Keratinocyte (primary cell): ENCODE results near the gene SLIT3. TPM values are rescaled to one million over a fixed set of nuclear protein-coding genes. Genes with fewer than 3 reads are reported as not detected.

Experiments used
- DNase-seq: peaks from one replicate; pipeline ENCODE4 v3.0.0-alpha.2; 2011; ENCODE audit warnings: low read depth, missing footprints, low spot score
- FAIRE-seq: peaks from 2 replicates; lab custom pipeline; 2011; peaks lifted over from hg19 to GRCh38; lab: Jason Lieb, UNC
- H2AFZ ChIP-seq: 2 replicates; pipeline ENCODE4 v1.6.0; 2012; ENCODE audit warnings: low read length, control low read depth, inconsistent platforms; ENCODE audit not compliant: control insufficient read depth
- H3K27ac ChIP-seq: 2 replicates; pipeline ENCODE4 v1.5.1; 2011; ENCODE audit warnings: low read length; ENCODE audit not compliant: control insufficient read depth, insufficient read depth
- H3K27me3 ChIP-seq: 3 replicates; pipeline ENCODE4 v1.6.0; 2011; ENCODE audit warnings: low read length; ENCODE audit not compliant: control insufficient read depth, insufficient read depth; ENCODE audit errors: extremely low read depth
- H3K36me3 ChIP-seq, 2 experiments: 2 replicates in 1 of 2; 3 replicates in 1 of 2; pipeline ENCODE4 v1.5.1; 2011; ENCODE audit warnings: low read length in 2 of 2, mild to moderate bottlenecking in 1 of 2; ENCODE audit not compliant: control insufficient read depth in 2 of 2, insufficient read depth in 2 of 2; ENCODE audit errors: extremely low read depth in 1 of 2
- H3K4me1 ChIP-seq: 3 replicates; pipeline ENCODE4 v1.5.1; 2011; ENCODE audit warnings: low read length; ENCODE audit not compliant: control insufficient read depth, insufficient read depth; ENCODE audit errors: extremely low read depth
- H3K4me2 ChIP-seq: 3 replicates; pipeline ENCODE4 v1.6.0; 2011; ENCODE audit warnings: low read depth, low read length; ENCODE audit not compliant: control insufficient read depth, insufficient read depth; ENCODE audit errors: extremely low read depth
- H3K4me3 ChIP-seq, 3 experiments: fragments of 200-600 bp in 1 of 3; sonication (generic) in 1 of 3; 2 replicates in 2 of 3; 3 replicates in 1 of 3; pipeline ENCODE4 v1.5.1; 2011 to 2016; ENCODE audit warnings: low read length in 3 of 3, mild to moderate bottlenecking in 3 of 3, control low read depth in 2 of 3, inconsistent platforms in 1 of 3, low read depth in 1 of 3, mixed read lengths in 1 of 3, mixed run types in 1 of 3, moderate library complexity in 1 of 3; ENCODE audit not compliant: control insufficient read depth in 2 of 3, insufficient read depth in 2 of 3; ENCODE audit errors: extremely low read depth in 1 of 3
- H3K79me2 ChIP-seq: 2 replicates; pipeline ENCODE4 v1.6.0; 2012; ENCODE audit warnings: low read length; ENCODE audit not compliant: control insufficient read depth, insufficient read depth
- H3K9ac ChIP-seq: 3 replicates; pipeline ENCODE4 v1.6.0; 2011; ENCODE audit warnings: low read length; ENCODE audit not compliant: control insufficient read depth, insufficient read depth; ENCODE audit errors: extremely low read depth
- H3K9me1 ChIP-seq: 3 replicates; pipeline ENCODE4 v1.6.0; 2011; ENCODE audit warnings: low read length; ENCODE audit not compliant: control insufficient read depth, insufficient read depth; ENCODE audit errors: extremely low read depth
- H3K9me3 ChIP-seq: 2 replicates; pipeline ENCODE4 v1.5.1; 2012; ENCODE audit warnings: low read depth, low read length; ENCODE audit not compliant: control insufficient read depth
- H4K20me1 ChIP-seq: 3 replicates; pipeline ENCODE4 v1.6.0; 2011; ENCODE audit warnings: low read length; ENCODE audit not compliant: control insufficient read depth, insufficient read depth; ENCODE audit errors: extremely low read depth
- EZH2 ChIP-seq: IDR thresholded peaks from one replicate; pipeline ENCODE4 v1.6.1; 2012; ENCODE audit warnings: inconsistent platforms, mild to moderate bottlenecking, low read length, moderate library complexity
- dilution Hi-C: fragments of 300-500 bp; cut with MboI; formaldehyde crosslinking; loops from one replicate; pipeline ENCODE4 v1.7.0; 2020; ENCODE audit warnings: low sequenced_read_pairs; ENCODE audit not compliant: extremely low pct_ligation_motif_present
- polyA plus RNA-seq, 5 experiments: library from polyadenylated mRNA; depleted of rRNA in 3 of 5; stranded (reverse) in 3 of 5; stranded (forward) in 1 of 5; unstranded in 1 of 5; fragments of >200 nt; gene quantifications; 1 replicate in 1 of 5; 2 replicates in 3 of 5; 3 replicates in 1 of 5; pipeline versions ENCODE4 v1.2.1 to v1.2.3, GENCODE V29; 2011 to 2012; ENCODE audit warnings: missing spikeins in 2 of 5, low read depth in 1 of 5, low replicate concordance in 1 of 5
- TF ChIP-seq, protein P1 (sequence below), 3 experiments: IDR thresholded peaks in 1 of 3; conservative IDR thresholded peaks in 1 of 3; optimal IDR thresholded peaks in 1 of 3; 2 replicates in 2 of 3; 3 replicates in 1 of 3; pipeline versions ENCODE3 to v1.5.1; 2011; ENCODE audit warnings: low read length in 3 of 3, mild to moderate bottlenecking in 3 of 3, moderate library complexity in 2 of 3, control low read depth in 1 of 3, inconsistent platforms in 1 of 3; ENCODE audit not compliant: insufficient read depth in 2 of 3; ENCODE audit errors: extremely low read depth in 1 of 3

Gene SLIT3
- polyA plus RNA-seq, 1 donor (not counting 4 experiments of a cell fraction or from before 2014, with no cell fraction given) = 2.4 TPM

DNA sequence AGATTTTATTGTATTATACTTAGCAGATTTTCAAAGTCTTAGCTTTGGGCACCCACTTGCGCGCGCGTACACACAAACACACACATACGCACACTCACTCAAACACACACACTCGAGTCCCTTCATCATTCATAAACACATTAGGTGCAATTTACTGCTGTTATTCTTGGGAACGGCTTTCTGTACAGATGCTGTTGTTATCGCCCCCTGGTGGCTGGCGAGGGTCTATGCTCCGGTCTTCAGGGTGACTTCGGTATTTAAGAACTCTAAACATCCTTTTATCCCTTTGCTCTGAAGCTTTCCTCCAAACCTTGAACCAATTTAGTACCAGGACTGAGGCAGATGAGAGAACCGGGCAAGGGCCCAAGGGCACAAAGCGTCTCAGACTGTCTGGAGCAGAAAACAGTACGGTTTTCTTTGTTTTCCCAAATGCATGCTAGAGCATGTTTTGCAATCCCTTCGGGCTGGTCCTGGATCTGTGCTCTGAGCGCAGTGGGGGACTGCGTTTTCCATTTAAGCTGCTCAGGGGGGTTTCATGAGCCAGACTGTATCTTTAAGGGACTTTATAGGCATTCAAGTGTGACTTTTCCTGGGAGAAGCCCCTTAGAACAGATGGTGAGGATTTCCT lies 1.7 kb upstream of the SLIT3 start:
- Histone ChIP-seq H3K9me3 (no peaks in the 10 kb centered on the region), H3K4me2 (peak overlapping the region; percentile 50), H3K27me3 (peaks cover 7% of the 10 kb centered on the region)

DNA sequence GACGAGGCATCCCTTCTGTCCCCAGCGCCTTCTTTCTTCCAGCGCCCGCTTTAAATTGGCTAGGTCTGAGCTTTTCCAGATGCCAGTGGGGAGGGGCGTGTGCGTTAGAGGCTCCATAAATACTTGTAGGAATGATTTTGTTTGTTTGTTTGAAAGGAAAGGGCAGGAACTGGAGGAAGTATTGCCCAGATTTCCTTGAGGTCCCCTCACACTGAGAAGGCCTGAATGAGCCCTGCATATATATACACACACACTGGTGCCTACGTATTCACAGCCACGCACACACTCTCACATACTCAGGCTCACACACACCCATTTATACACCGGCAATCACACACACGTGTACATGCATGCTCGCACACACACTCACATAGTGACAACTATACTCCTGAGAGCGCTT lies 1.0 kb upstream of the SLIT3 start:
- Histone ChIP-seq H2AFZ (peak overlapping the region; percentile 40), H3K36me3 (no peaks in the 10 kb centered on the region), H3K4me2 (peak overlapping the region; percentile 50), H3K27ac (no peak overlapping the region), H3K9ac (no peak overlapping the region), H3K4me3 (no peak overlapping the region), H3K4me1 (peaks cover 21% of the 10 kb centered on the region), H3K9me3 (no peaks in the 10 kb centered on the region), H4K20me1 (no peaks in the 10 kb centered on the region), H3K9me1 (peaks cover 2% of the 10 kb centered on the region), H3K79me2 (no peaks in the 10 kb centered on the region), H3K27me3 (peaks cover 7% of the 10 kb centered on the region)
- dilution Hi-C loops = no loop called here
- FAIRE-seq (peak; percentile 46), DNase-seq (no peak)
- TF ChIP-seq, protein P1, sequence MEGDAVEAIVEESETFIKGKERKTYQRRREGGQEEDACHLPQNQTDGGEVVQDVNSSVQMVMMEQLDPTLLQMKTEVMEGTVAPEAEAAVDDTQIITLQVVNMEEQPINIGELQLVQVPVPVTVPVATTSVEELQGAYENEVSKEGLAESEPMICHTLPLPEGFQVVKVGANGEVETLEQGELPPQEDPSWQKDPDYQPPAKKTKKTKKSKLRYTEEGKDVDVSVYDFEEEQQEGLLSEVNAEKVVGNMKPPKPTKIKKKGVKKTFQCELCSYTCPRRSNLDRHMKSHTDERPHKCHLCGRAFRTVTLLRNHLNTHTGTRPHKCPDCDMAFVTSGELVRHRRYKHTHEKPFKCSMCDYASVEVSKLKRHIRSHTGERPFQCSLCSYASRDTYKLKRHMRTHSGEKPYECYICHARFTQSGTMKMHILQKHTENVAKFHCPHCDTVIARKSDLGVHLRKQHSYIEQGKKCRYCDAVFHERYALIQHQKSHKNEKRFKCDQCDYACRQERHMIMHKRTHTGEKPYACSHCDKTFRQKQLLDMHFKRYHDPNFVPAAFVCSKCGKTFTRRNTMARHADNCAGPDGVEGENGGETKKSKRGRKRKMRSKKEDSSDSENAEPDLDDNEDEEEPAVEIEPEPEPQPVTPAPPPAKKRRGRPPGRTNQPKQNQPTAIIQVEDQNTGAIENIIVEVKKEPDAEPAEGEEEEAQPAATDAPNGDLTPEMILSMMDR (optimal IDR thresholded peaks at IDR 0.05 in 1 of 3, IDR thresholded peaks at IDR 0.05 in 1 of 3, conservative IDR thresholded peaks at IDR 0.05 in 1 of 3; ENCODE audit: extremely low read depth in 1 of 3, insufficient read depth in 2 of 3, low read length in 3 of 3) = no peak
- no peak for TF ChIP-seq EZH2

More for the DNA sequence above, 1.7 kb upstream of the SLIT3 start:
- no peak overlapping the region for H3K4me3 ChIP-seq
- peak; percentile 83 for FAIRE-seq
- H2AFZ ChIP-seq = peak overlapping the region; percentile 66
- H3K4me1 ChIP-seq = peaks cover 21% of the 10 kb centered on the region
- no peaks in the 10 kb centered on the region for H3K79me2 ChIP-seq
- DNase-seq = peak; percentile 28
- no peaks in the 10 kb centered on the region for H3K36me3 ChIP-seq
- H3K27ac ChIP-seq = no peak overlapping the region
- H3K9ac ChIP-seq = no peak overlapping the region
- peaks cover 2% of the 10 kb centered on the region for H3K9me1 ChIP-seq
- no peaks in the 10 kb centered on the region for H4K20me1 ChIP-seq
- dilution Hi-C loops = no loop called here
- TF ChIP-seq EZH2 = no peak
- TF ChIP-seq, protein P1 (optimal IDR thresholded peaks at IDR 0.05 in 1 of 3, IDR thresholded peaks at IDR 0.05 in 1 of 3, conservative IDR thresholded peaks at IDR 0.05 in 1 of 3; ENCODE audit: extremely low read depth in 1 of 3, insufficient read depth in 2 of 3, low read length in 3 of 3) = peak; percentile 85 to 96 (median 93)
